ENCODE results near the gene LMO3.

DNA sequence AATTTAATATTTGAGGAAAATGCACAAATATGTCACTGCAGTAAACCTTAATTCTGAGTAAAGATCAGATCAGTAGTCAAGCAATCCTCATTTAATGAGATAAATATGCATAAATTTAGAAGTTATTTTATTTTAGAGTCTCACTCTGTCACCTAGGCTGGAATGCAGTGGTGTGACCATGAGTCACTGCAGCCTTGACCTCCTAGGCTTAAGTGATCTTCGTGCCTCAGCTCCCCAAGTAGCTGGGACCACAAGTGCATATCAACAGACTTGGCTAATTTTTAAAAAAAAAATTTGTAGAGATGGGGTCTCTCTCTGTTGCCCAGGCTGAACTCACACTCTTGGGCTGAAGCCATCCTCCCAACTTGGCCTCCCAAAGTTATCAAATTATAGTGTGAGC lies 41.3 kb downstream of the LMO3 start:
- TF ChIP-seq, protein P1, sequence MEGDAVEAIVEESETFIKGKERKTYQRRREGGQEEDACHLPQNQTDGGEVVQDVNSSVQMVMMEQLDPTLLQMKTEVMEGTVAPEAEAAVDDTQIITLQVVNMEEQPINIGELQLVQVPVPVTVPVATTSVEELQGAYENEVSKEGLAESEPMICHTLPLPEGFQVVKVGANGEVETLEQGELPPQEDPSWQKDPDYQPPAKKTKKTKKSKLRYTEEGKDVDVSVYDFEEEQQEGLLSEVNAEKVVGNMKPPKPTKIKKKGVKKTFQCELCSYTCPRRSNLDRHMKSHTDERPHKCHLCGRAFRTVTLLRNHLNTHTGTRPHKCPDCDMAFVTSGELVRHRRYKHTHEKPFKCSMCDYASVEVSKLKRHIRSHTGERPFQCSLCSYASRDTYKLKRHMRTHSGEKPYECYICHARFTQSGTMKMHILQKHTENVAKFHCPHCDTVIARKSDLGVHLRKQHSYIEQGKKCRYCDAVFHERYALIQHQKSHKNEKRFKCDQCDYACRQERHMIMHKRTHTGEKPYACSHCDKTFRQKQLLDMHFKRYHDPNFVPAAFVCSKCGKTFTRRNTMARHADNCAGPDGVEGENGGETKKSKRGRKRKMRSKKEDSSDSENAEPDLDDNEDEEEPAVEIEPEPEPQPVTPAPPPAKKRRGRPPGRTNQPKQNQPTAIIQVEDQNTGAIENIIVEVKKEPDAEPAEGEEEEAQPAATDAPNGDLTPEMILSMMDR (IDR thresholded peaks at IDR 0.05) = no peak
- no peak for TF ChIP-seq POLR2A (IDR thresholded peaks at IDR 0.05)

Data from body of pancreas (tissue), 4 donors.